HG03378 (cell line): ENCODE measurements around the gene GJB1.
"Not testable (repeated sequence)": the region's sequence is repeated elsewhere in the genome, so short reads cannot be mapped to it uniquely, and the experiment has no call there.

ENCODE experiments used
- ATAC-seq: cut with Tn5 transposase; IDR thresholded peaks from one replicate; pipeline ENCODE4 v1.9.1; 2021; ENCODE audit warnings: mild to moderate bottlenecking, moderate library complexity; ENCODE audit not compliant: unreplicated experiment

Gene GJB1

DNA sequence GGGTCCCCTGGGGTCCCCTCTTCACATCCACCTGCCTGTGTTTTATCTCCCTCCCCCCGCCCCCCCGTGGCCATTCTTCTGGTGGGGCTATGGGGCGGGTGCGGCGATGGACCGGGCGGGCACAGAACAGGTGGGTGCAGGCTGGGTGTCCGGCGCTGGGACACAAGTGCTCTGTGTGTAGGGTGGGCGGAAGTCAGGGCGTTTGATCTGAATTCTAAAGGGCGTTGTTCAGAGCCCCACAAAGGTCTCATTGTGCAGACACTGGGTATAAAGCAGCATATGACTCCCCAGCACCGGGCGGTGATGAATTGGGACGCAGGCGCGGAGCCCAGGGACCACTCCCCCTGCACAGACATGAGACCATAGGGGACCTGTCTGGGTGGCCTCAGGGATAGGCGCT is at the start of gene GJB1:
Gene GJB1 (plus strand): TSS at position 296 of the 400 bp plus-strand sequence. CDS start 484 bp downstream, outside the sequence.
- ATAC-seq, result no peak

DNA sequence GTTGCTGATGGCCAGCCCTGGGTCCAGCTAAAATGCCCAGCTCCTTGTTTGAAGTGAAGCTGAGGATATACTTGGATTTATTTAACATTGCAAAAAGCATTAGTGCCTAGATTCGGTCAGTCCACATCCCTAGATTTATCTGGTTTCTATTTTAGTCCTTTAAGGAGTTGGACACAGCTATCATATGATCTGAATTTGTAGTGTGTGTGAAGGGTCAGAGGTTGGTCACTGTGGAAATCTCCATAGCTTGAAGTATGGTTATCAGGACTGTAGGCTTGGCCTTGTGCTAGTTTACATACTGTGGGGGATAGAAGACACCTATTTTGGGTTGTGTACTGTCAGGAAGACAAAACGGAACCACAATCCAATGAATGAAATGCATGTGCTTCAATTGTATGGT is 49.6 kb upstream of the GJB1 start:
- ATAC-seq, result no peak

DNA sequence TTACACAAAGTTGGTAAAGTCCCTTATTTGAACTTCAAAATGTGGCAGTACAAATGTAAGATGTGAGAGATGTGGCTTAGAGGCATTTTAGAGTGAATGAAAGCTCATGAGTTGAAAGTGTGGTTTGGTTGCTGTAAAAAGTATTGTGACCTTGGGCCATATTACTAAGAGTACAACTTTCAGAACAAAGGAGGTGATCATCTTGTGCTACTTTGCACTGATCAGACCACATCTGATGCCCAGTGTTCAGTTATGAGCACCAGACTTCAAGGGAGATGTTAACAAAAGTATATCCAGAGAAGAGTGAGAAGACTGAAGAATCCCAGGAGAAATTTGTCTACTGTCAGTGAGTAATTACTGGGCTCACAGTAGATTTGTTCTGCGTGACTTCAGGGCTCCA is 48.2 kb upstream of the GJB1 start:
- ATAC-seq, result no peak

DNA sequence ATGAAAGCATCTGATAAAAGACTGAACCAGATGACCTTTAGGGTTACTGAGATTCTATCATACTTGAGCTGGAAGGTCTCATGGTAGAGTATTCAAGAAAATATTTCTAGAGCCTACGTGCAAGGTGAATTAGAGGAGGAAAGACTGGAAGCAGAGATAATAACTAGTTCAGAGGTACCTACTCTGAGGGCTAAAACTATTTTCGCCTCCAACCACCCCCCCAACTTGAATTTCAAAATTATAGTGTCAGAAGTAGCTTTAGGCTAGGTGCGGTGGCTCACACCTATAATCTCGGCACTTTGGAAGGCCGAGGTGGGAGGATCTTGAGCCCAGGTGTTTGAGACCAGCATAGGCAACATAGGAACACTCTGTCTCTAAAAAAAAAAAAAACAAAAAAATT is 47.5 kb upstream of the GJB1 start:
- no peak for ATAC-seq

DNA sequence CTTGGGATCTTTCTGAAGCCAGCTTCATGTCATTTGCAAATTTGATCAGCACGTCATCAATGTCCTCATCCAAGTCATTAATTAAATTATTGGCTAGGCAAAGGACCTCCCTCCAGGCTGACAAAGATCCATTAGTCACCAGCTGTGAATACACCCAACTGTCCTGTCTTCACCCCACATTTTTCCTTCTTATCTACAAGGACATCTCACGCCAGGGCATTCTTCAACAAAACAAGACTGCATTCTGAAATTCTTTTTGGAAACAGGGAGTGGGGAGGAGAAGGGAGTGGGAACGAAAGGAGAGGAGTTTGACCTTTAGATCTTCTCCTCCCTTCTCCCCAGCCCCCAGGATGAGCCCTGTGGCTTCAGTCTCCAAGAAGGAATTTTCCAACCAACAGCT is 45.7 kb upstream of the GJB1 start:
- ATAC-seq, result no peak

DNA sequence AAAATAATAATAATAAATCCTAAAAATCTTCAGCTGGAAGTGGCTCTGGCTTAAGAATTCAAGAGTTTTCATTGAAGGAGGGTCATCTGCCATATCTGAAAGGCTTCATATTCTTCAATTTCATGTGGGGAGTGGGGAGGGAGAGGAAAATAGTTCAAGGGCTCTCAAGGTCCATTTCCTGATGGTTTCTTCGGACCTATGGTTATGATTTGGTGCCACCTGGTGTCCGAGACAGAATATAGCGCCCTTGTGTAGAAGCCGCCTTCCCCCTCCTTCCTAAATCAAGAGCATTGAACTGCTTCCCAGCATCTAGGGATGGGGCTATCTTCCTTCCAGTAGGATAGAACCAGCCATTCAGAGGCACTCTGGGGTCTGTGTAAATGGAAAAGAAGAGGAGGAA is 44.1 kb upstream of the GJB1 start:
- no peak for ATAC-seq

DNA sequence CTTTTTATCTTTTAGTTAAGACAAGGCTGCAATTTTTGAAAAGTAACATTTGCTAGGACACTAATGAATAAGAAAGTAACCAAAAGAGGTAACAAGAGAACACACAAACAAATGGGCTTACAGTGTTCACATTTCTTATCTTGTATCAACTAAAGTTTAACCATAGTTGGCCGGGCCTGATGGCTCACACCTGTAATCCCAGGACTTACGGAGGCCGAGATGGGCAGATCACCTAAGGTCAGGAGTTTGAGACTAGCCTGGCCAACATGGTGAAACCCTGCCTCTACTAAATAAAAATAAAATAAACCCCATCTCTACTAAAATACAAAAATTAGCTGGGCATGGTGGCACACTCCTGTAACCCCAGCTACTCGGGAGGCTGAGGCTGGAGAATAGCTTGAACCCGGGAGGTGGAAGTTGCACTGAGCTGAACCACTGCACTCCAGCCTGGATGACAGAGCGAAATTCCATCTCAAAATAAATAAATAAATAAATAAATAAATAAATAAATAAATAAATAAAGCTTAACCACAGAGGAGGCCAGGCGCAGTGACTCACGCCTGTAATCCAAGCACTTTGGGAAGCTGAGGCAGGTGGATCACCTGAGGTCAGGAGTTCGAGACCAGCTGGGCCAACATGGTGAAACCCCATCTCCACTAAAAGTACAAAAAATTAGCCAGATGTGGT is 42.3 kb upstream of the GJB1 start:
- ATAC-seq, result not testable (repeated sequence)

DNA sequence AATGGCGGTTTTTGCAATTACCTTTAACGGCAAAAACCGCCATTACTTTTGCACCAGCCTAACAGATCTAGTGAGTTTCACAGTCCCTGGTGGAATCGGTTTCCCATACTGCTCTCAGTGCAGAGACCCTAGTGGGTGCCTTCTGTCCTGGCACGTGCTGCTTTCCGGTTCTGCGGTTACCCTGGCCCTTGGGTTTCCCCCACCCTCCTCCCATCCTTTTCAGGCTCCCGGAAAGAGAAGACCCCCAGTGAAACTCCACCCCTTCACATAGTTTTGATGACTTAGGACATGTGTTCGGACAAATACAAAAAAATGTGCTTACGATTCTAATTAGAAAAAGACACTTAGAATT is 41.5 kb upstream of the GJB1 start:
- ATAC-seq, result no peak

DNA sequence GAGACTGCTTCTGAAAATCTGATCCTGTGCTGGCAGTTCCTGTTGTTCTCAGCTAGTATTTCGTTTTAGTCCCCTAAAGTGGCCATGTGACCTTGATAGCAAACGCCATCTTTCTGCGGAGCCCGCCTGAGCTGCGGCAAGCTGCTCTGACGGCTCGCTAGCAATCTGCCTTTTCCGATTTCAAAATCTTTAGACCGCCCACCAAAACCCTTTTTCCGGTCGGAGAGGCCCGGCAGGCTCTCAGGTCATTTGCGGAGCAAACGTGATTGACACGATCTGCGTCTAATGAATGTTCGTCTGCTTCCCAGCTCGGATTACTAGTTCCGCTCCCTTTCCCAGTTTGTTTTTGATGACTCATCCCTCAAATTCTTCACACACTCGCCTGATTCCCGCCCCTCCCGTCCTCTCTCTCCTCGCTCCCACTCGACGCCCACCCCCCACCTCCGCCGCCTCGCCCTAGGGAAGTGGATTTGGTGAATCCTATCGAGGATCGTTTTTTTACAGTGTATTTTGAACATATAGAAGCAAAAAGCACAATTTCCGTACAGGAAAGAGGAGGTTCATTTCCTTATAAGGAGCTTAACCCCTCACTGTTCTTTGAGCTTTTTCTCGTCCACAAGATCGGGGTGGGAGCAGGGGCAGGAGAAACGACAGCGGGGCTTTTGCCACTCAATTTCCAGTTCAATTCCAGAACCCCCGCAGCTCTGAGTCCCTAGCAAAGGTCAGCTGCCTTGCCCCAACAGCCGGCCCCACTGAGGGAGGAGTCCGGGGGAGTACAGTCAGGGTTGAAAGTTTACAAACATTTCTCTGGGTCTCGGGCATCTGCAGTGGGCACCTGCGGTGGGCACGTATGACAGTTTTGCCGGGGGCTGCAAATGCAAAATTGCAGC is 40.9 kb upstream of the GJB1 start:
- ATAC-seq, result peak; percentile 82

DNA sequence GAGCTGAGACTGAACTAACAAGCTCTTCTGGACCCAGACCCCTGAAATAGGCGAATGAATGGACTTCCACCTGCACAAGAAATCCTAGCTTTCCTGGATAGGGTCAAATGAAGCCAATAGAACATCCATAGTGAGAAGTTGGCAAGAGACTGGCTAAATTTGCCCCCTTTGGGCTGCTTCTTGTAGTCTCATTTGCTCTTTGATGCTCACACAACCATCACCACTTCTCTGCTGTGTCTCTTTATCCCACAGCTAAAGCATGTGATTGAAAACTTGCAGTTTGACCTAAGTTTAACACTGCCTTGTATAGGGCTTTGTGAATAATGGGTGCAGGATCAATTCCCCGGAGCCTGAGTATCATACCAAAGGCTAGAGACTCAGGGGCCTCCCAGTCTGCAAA is 40.2 kb upstream of the GJB1 start:
- ATAC-seq, result no peak

DNA sequence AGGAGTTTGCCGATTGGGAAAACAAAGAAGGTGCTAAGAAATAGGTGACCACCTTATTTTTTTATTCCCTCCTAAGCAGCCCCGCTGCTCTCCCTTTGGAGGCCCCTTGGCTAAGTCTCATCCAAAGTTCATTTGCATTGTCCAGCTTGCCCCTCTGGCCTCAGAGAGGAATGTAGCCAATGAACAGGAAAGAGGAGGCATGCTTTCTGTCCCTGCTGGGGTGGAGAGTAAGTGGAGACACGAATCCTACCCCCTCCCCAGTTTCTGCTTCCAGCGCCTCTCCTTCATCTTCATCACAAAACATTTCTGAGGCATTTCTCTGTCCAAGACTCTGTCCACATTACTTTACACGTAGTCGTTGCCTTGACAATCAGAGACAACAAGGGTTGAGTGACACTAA is 39.7 kb upstream of the GJB1 start:
- no peak for ATAC-seq

DNA sequence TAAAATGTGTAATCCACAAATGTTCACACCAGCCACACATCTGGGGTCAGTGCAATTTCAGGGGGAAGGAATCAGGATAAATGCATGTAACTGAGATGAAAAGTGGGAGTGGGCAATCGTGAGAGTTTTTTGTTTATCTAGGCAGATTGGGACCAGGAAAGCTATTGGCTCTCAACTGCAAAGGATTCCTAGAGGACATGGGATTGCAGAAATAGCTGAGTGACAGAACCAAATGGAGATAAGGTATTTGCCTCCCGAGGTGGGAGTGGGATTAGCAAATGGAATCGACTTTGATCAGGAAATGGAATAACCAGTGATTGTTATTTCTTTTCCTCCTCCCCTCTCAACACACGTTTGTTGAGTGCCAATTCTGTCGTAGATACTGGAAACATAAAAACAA is 38.9 kb upstream of the GJB1 start:
- no peak for ATAC-seq

DNA sequence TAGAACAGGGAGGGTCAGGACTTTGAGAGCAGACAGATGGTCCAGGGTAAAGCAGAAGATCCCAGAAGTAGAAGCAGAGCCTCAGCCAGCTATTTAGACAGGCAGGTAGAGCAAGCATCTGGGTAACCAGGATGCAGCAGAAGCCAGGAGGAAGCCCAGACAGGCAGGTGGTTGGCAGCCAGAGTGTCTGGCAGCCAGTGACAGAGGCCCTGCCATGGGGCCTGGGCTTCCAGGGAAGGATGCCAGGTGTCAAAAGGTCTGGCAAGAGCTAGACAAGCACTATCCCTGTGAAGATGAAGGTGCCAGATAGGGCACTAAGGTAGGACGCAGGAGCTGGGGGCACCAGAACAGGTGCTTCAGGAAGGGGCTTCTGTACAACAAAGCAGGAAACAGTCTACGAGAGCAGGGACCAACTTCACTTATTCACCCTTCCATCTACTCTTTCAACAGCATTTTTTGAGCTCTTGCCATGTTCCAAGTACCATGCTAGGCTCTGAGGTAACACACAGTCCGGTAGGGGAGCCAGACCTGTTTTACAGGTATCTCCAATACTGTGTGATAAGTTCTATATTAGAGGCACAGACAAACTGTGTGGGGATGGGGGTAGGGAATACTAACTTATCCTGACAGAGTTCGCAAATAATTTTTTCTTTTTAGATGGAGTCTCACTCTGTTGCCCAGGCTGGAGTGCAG is 38.1 kb upstream of the GJB1 start:
- ATAC-seq, result no peak

DNA sequence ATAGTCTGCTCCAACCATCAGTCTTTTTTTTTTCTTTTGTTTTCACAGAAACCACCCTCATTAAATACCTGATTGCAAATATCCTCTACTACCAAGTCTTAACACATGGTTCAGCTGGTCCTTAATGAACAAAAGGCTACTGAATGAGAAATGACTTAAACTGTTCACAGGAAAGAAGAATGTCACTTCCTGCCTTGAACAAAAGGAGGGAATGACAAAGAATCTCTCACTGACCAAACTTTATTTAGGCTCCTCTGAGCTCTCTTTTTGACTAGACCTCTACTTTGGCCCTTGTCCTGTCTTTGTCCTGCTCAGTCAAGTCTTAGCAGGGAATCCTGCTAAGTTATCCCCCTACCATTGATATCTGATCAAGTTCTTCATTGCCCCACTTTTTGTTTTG is 31.8 kb upstream of the GJB1 start:
- ATAC-seq, result no peak

DNA sequence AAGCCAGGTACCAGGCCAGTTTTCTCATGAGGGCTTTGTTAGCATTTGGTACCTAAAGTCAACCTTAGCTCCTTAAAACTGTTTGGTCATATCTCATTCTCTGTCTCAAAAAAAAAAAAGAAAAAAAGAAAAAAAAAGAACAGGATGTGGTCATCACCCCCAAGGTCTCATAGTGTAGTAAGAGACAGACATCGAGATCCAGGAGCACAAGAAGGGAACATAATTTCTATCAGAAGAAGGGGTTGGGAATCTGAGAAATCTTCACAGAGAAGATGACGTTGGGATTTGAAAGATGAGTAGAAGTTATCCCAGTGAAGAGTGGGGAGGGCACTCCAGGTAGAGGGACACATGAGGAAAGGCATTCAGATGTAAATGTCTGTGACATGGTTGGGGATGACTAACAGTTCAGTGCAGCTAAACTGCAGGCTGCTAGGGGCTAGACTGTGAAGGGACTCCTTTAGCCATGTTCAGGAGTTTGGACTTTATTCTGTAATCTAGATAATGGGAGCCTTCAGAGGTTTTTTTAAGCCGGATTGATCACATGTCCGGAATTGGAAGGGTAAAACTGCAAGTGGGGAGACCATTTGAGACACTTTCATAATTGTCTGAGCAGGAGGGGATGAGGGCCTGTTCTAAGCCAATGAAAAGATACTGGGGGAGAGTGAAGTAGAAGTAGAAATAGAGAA is 26.9 kb upstream of the GJB1 start:
- ATAC-seq, result no peak

DNA sequence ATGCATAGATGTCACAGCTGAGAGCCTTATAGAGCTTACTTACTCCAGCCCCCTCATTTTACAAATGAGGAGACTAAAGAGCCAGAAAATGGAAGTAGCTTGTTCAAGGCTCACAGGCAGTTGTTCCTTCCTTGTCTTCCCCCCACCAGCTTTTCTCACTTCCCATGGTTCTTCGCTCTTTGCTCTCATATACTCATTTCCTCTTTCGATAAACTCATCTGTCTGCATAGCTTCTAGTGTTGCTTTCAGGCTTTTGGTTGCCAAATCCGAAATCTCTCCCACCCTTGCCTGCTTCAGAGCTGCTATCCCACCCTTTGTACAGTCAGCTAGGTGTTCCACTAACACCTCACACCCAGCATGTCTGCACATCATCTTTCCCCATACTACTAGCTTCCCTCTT is 25.0 kb upstream of the GJB1 start:
- ATAC-seq, result peak; percentile 67

DNA sequence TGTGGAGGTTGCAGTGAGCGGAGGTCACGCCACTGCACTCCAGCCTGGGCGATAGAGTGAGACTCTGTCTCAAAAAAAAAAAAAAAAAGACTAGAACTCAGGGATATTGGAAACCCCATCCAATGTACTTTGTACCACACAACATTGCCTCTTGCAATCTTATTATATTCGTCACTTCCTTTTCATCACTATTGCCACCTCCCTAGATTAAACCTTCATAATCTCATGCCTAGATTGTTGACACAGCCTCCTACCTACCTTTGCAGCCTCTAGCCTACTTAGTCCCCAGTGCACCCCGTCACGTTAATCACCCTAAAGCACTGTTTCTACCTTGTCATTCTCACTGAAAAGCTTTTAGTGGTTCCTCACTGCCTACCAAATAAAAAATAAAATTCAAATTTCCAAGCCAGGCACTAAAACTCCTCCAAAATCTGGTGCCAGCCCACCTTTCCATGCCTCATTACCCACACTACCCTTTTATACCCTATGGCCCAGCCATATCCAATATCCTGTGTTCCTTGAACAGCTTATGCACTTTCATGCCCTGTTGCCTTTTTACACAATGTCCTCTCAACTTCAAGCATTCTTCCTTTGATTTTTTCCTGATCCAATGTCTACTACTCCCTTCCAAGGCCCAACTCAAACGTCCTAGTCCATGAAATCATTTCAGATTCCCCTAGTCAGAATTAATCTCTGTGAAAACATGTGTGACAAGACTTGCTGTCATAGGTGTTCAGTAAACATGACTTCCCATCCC is 23.6 kb upstream of the GJB1 start:
- ATAC-seq, result no peak

DNA sequence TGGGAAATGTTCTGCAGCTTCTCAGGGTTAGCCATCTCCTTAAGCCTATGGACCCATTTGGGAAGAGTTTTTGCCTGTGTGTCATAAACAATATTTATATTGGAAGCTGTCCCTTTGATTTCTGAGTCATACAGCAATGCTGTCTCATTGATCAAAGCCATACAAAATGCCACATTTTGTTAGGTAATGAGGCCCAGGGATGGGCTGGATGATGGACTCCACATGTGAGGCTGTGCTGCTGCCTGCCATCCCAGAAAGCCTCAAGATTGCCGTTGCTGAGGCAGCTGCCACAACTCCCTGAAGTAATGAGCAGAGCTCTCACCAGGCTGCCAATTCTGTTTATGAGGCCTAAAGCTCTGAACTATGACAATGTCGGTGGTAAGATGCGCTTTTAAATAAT is 12.2 kb upstream of the GJB1 start:
- ATAC-seq, result no peak

DNA sequence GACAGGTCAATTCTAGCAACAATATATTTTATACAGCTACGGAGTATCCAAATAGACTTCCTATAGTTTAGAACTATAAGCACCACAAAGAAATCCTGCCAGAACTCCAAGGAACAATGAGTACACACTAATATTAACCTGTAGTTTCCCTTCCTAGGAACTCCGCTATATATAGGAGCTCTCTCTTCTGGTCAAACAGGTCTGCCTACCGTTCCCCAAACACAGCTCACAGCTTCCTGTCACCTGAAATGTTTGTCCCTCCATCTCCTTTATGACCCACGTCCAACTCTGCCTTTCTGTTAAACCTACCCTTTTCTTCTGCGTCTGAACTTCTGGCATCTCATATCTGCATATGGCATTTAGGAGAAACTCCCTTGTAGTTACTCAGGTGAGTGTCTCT is 10.5 kb upstream of the GJB1 start:
- ATAC-seq, result no peak

DNA sequence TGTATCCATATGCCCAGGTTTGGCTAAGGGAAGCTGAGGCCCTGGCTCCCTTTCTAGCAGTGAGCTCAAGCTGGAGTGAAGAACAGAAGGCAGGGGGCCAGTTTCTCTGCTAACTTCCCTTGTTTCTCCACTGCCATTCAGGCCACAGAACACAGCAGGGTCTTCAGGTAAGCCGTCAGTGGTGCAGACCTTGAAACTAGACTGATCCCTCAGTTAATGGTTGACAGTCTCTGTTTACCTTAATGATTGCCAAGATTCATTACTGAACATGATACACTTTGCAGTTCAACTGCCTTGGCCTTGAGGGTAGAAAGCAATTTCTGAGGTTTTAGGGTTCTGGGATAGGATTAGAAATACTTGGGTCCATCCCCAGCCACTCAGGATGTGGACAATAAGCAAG is 8.9 kb upstream of the GJB1 start:
- ATAC-seq, result no peak
